ENCODE data around the gene COX14. TPM values are rescaled to one million over a fixed set of nuclear protein-coding genes. Genes with fewer than 3 reads are reported as not detected.

Gene COX14
- total RNA-seq, 1 experiment from 2014 or later = 84.7 TPM

DNA sequence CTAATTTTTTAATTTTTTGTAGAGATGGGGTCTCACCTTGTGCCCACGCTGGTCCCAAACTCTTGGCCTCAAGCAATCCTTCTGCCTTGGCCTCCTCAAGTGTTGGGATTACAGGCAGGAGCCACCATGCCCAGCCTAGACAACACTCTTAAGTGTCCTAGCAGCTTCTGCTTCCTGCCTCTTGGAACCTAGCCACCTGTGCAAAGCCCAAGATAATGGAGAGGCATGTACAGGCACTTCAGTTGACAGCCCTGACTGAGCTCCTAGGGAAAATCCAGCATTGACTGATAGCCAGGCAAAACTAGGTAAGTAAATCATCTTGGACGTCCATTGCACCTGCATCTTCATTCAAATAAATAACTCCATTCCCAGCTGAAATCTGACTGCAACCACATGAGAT is 15.5 kb downstream of the COX14 start:
- H3K9me2 ChIP-seq (replicated peaks; ENCODE audit: low read length) = no peaks in the 10 kb centered on the region
- CTCF ChIA-PET = no interaction called here
- TF ChIP-seq, protein P1, sequence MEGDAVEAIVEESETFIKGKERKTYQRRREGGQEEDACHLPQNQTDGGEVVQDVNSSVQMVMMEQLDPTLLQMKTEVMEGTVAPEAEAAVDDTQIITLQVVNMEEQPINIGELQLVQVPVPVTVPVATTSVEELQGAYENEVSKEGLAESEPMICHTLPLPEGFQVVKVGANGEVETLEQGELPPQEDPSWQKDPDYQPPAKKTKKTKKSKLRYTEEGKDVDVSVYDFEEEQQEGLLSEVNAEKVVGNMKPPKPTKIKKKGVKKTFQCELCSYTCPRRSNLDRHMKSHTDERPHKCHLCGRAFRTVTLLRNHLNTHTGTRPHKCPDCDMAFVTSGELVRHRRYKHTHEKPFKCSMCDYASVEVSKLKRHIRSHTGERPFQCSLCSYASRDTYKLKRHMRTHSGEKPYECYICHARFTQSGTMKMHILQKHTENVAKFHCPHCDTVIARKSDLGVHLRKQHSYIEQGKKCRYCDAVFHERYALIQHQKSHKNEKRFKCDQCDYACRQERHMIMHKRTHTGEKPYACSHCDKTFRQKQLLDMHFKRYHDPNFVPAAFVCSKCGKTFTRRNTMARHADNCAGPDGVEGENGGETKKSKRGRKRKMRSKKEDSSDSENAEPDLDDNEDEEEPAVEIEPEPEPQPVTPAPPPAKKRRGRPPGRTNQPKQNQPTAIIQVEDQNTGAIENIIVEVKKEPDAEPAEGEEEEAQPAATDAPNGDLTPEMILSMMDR (conservative IDR thresholded peaks at IDR 0.05; ENCODE audit: low read depth, low read length) = no peak
- TF ChIP-seq EZH2 (IDR thresholded peaks at IDR 0.05; ENCODE audit: low read length, unreplicated experiment) = no peak
- TF ChIP-seq EZH2phosphoT487 (IDR thresholded peaks at IDR 0.05; ENCODE audit: borderline replicate concordance, low read length) = no peak
- no peak for DNase-seq
- POLR2A ChIA-PET (ENCODE audit: unreplicated experiment) = interaction anchor here (0.5 kb wide), 1 partner anchor 37 kb away, joined by 5 read pairs; no protein-coding TSS in a partner anchor
- no peaks in the 10 kb centered on the region for H3K27me3 ChIP-seq (ENCODE audit: low read length)
- intact Hi-C loops (cut with micrococcal nuclease) = loop anchor here (5.0 kb wide), 1 partner anchor 50 kb away; no protein-coding TSS in a partner anchor
- H3K27ac ChIP-seq (ENCODE audit: low read length) = no peak overlapping the region
- H3K4me3 ChIP-seq (ENCODE audit: low read length) = no peak overlapping the region
- H3K36me3 ChIP-seq (ENCODE audit: low read depth, low read length) = peaks cover 23% of the 10 kb centered on the region; the same call in 1 of the 2 replicates
- no peaks in the 10 kb centered on the region for H3F3A ChIP-seq (ENCODE audit: low read length, unreplicated experiment)
- H4K20me1 ChIP-seq (ENCODE audit: low read length) = no peaks in the 10 kb centered on the region
- H2AFZ ChIP-seq (ENCODE audit: low read length) = no peak overlapping the region
- H3K79me2 ChIP-seq (ENCODE audit: low read length) = no peaks in the 10 kb centered on the region
- no peak overlapping the region for H3K9ac ChIP-seq (ENCODE audit: low read length)
- H3K4me1 ChIP-seq (ENCODE audit: insufficient read depth, low read length) = no peaks in the 10 kb centered on the region
- ATAC-seq = no peak
- H3K9me3 ChIP-seq (ENCODE audit: low read length) = no peaks in the 10 kb centered on the region
- BruUV-seq (replicated peaks) = no TSS peak
- H3K4me2 ChIP-seq (ENCODE audit: low read length) = no peak overlapping the region

- CTCF ChIA-PET = interaction anchor here (0.7 kb wide), 1 partner anchor 38 kb away, joined by 3 read pairs; the partner anchor contains the start of gene CERS5
- no TSS peak for BruUV-seq (replicated peaks)
- intact Hi-C loops (cut with micrococcal nuclease) = loop anchor here (5.0 kb wide), 1 partner anchor 52 kb away; no protein-coding TSS in a partner anchor
Measured at GRCh38 chr12:50129290-50129689, 17.3 kb downstream of the COX14 start.

More at GRCh38 chr12:50129290-50129689, 17.3 kb downstream of the COX14 start:
- Histone ChIP-seq H3K9me2 (replicated peaks; ENCODE audit: low read length) (no peaks in the 10 kb centered on the region), H3K9ac (ENCODE audit: low read length) (no peak overlapping the region), H3K9me3 (ENCODE audit: low read length) (no peaks in the 10 kb centered on the region), H3K4me1 (ENCODE audit: insufficient read depth, low read length) (no peaks in the 10 kb centered on the region), H4K20me1 (ENCODE audit: low read length) (no peaks in the 10 kb centered on the region), H3F3A (ENCODE audit: low read length, unreplicated experiment) (no peaks in the 10 kb centered on the region), H3K36me3 (ENCODE audit: low read depth, low read length) (peaks cover 26% of the 10 kb centered on the region; the same call in 1 of the 2 replicates), H2AFZ (ENCODE audit: low read length) (no peak overlapping the region), H3K27me3 (ENCODE audit: low read length) (no peaks in the 10 kb centered on the region), H3K79me2 (ENCODE audit: low read length) (no peaks in the 10 kb centered on the region), H3K4me3 (ENCODE audit: low read length) (no peak overlapping the region), H3K4me2 (ENCODE audit: low read length) (no peak overlapping the region), H3K27ac (ENCODE audit: low read length) (no peak overlapping the region)
- POLR2A ChIA-PET (ENCODE audit: unreplicated experiment) = no interaction called here
- DNase-seq (peak; percentile 23), ATAC-seq (no peak)
- TF ChIP-seq EZH2 (IDR thresholded peaks at IDR 0.05; ENCODE audit: low read length, unreplicated experiment) (no peak), EZH2phosphoT487 (IDR thresholded peaks at IDR 0.05; ENCODE audit: borderline replicate concordance, low read length) (no peak)
- TF ChIP-seq, protein P1 (conservative IDR thresholded peaks at IDR 0.05; ENCODE audit: low read depth, low read length) = no peak
